K562 (cell line): Measurements from ENCODE around the gene MIDN. TPM values are rescaled to one million over a fixed set of nuclear protein-coding genes. Genes with fewer than 3 reads are reported as not detected.

Experiments
- BRD4 ChIP-seq: fragments of 200-600 bp; sonication (generic); IDR thresholded peaks from 2 replicates; pipeline ENCODE4 v1.6.1; 2017; ENCODE audit warnings: inconsistent platforms
- C11orf30 ChIP-seq: fragments of 450-650 bp; IDR thresholded peaks from 2 replicates; pipeline ENCODE4 v1.6.1; 2016; ENCODE audit warnings: low read depth, mild to moderate bottlenecking
- DNMT1 ChIP-seq: fragments of 450-650 bp; IDR thresholded peaks from 2 replicates; pipeline ENCODE4 v1.6.1; 2016; ENCODE audit warnings: antibody characterized with exemption, mild to moderate bottlenecking
- FOXO4 ChIP-seq: fragments of 450-650 bp; formaldehyde crosslinking; IDR thresholded peaks from 2 replicates; pipeline ENCODE4 v1.4.0; 2020; ENCODE audit warnings: mild to moderate bottlenecking, moderate library complexity
- FUS ChIP-seq: fragments of 200-400 bp; formaldehyde crosslinking; optimal IDR thresholded peaks from 2 replicates; pipeline ENCODE3; 2017; ENCODE audit warnings: low read depth, low read length
- GABPB1 ChIP-seq: sonication (generic); formaldehyde crosslinking; IDR thresholded peaks from 2 replicates; pipeline ENCODE4 v1.8.0; 2022; ENCODE audit warnings: mild to moderate bottlenecking, missing genetic modification reagents
- NR1H2 ChIP-seq: sonication (generic); formaldehyde crosslinking; IDR thresholded peaks from 2 replicates; pipeline ENCODE4 v1.4.0; 2020; ENCODE audit warnings: mild to moderate bottlenecking, missing genetic modification reagents
- NR3C1 ChIP-seq: sonication (generic); formaldehyde crosslinking; IDR thresholded peaks from 2 replicates; pipeline ENCODE4 v1.8.1; 2022; ENCODE audit warnings: missing genetic modification reagents
- NR4A1 ChIP-seq, 2 experiments: fragments of 250-450 bp in 1 of 2; fragments of 450-650 bp in 1 of 2; sonication (Bioruptor Pico) in 1 of 2; IDR thresholded peaks; 2 replicates each; pipeline versions ENCODE4 v1.4.0 to v1.6.1; 2016 to 2020; ENCODE audit warnings: mild to moderate bottlenecking in 2 of 2, missing compliant biosample characterization in 1 of 2, missing genetic modification characterization in 1 of 2, moderate library complexity in 1 of 2
- SLC30A9 ChIP-seq: fragments of 250-450 bp; sonication (Bioruptor Pico); IDR thresholded peaks from 2 replicates; pipeline ENCODE4 v1.8.0; 2022; ENCODE audit warnings: mild to moderate bottlenecking, moderate library complexity
- SPI1 ChIP-seq: IDR thresholded peaks from 2 replicates; pipeline ENCODE4 v1.6.1; 2011; ENCODE audit warnings: low read depth, low read length, control low read depth, borderline replicate concordance
- TAF15 ChIP-seq: fragments of 200-400 bp; formaldehyde crosslinking; IDR thresholded peaks from 2 replicates; pipeline ENCODE4 v1.6.1; 2017; ENCODE audit warnings: mild to moderate bottlenecking, low read depth, low read length, moderate library complexity
- TARDBP ChIP-seq: fragments of 450-650 bp; IDR thresholded peaks from 2 replicates; pipeline ENCODE4 v1.6.1; 2016
- TBL1XR1 ChIP-seq, 2 experiments: IDR thresholded peaks; 2 replicates each; pipeline ENCODE4 v1.6.1; 2012; ENCODE audit warnings: improper control_type of control experiment in 2 of 2, low read length in 2 of 2, mild to moderate bottlenecking in 1 of 2
- TCF7 ChIP-seq: sonication (generic); IDR thresholded peaks from 2 replicates; pipeline ENCODE4 v1.6.1; 2016; ENCODE audit warnings: antibody characterized with exemption, borderline replicate concordance
- TFAP4 ChIP-seq: sonication (generic); formaldehyde crosslinking; IDR thresholded peaks from 2 replicates; pipeline ENCODE4 v1.8.0; 2022; ENCODE audit warnings: missing genetic modification reagents, mild to moderate bottlenecking, moderate library complexity, borderline replicate concordance
- U2AF2 ChIP-seq: fragments of 200-400 bp; formaldehyde crosslinking; optimal IDR thresholded peaks from 2 replicates; pipeline ENCODE3; 2017; ENCODE audit warnings: low read depth, mild to moderate bottlenecking, low read length
- YY1 ChIP-seq, 3 experiments: IDR thresholded peaks; 2 replicates each; pipeline ENCODE4 v1.6.1; 2011; ENCODE audit warnings: low read length in 2 of 3, mild to moderate bottlenecking in 2 of 3, moderate library complexity in 2 of 3, borderline replicate concordance in 1 of 3, control low read depth in 1 of 3, low read depth in 1 of 3; ENCODE audit not compliant: insufficient read depth in 3 of 3, insufficient replicate concordance in 2 of 3, control insufficient read depth in 1 of 3, insufficient read length in 1 of 3; ENCODE audit errors: extremely low read depth in 1 of 3
- ZNF282 ChIP-seq: sonication (generic); formaldehyde crosslinking; IDR thresholded peaks from 2 replicates; pipeline ENCODE4 v1.8.1; 2023; ENCODE audit warnings: missing genetic modification reagents
- polyA plus RNA-seq, 8 experiments: library from polyadenylated mRNA; depleted of rRNA in 4 of 8; stranded (reverse) in 5 of 8; unstranded in 3 of 8; fragments of >200 nt; fragmentation: Nextera tagmentation in 2 of 8; fragmentation: Illumina TruSeq in 1 of 8; extraction: Ambion mirVana in 2 of 8; extraction: Trizol in 1 of 8; gene quantifications; 2 replicates each; pipeline versions ENCODE4 v1.2.1 to v1.2.3, GENCODE V29; 2011 to 2014; ENCODE audit warnings: inconsistent platforms in 1 of 8, missing spikeins in 1 of 8
- total RNA-seq, 7 experiments: library from RNA; depleted of rRNA in 6 of 7; stranded (reverse); fragments of >200 nt in 6 of 7; fragmentation: Illumina TruSeq in 2 of 7; extraction: Trizol in 2 of 7; gene quantifications; 2 replicates each; pipeline versions ENCODE4 v1.2.1 to v1.2.3, GENCODE V29; 2011 to 2021; ENCODE audit warnings: low replicate concordance in 1 of 7
- TF ChIP-seq, protein P1 (sequence below): fragments of 450-650 bp; IDR thresholded peaks from 2 replicates; pipeline ENCODE4 v1.6.1; 2016; ENCODE audit warnings: antibody characterized with exemption
- TF ChIP-seq, protein P2 (sequence below): sonication (generic); formaldehyde crosslinking; IDR thresholded peaks from 2 replicates; pipeline ENCODE4 v1.8.0; 2022; ENCODE audit warnings: missing genetic modification reagents, mild to moderate bottlenecking, borderline replicate concordance
- TF ChIP-seq, protein P3 (sequence below): conservative IDR thresholded peaks from 2 replicates; pipeline ENCODE4 v1.6.1; 2011; ENCODE audit warnings: low read depth, mild to moderate bottlenecking, low read length; ENCODE audit not compliant: control insufficient read depth

MIDN gene
- total and polyA plus RNA-seq, 9 of the 15 experiments (the other 6 are each of a cell fraction or from before 2014, with no cell fraction given): 0.17 to 120 (median 10.1) TPM

DNA sequence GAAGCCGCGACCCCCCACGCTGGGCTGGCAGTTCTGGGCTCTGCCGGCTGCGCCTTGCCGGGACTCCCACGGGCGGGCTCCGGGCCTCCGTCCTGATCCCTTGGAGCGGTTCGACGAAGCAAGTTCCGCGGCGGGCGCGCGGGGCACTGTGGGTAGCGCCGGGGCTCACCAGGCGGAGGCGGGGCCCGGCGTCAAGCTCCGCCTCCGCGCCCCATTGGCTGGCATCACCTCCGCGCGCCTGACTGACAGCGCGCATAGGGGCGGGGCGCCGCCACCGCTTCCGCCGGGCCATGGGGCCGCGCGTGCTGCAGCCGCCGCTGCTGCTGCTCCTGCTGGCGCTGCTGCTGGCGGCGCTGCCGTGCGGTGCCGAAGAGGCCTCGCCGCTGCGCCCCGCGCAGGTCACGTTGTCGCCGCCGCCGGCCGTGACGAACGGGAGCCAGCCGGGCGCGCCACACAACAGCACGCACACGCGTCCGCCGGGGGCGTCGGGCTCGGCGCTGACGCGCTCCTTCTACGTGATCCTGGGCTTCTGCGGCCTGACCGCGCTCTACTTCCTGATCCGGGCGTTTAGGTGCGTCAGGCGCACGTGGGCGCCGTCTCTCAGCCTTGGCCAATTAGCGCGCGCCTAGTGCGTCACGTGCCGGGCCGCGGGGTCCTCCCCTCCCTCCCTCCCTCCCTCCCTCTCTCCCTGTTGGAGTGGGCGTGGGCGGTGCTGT, 27.0 kb downstream of the MIDN start, which contains the start of gene FAM174C (continued):
- TF ChIP-seq, protein P1, sequence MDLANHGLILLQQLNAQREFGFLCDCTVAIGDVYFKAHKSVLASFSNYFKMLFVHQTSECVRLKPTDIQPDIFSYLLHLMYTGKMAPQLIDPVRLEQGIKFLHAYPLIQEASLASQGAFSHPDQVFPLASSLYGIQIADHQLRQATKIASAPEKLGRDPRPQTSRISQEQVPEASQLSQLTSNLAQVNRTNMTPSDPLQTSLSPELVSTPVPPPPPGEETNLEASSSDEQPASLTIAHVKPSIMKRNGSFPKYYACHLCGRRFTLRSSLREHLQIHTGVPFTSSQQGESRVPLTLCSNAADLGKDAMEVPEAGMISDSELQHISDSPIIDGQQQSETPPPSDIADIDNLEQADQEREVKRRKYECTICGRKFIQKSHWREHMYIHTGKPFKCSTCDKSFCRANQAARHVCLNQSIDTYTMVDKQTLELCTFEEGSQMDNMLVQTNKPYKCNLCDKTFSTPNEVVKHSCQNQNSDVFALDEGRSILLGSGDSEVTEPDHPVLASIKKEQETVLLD: no peak
- TF ChIP-seq TCF7 (no peak), NR3C1 (CRISPR knock-in tag) (peak; percentile 10; the same call in 1 of the 2 replicates), YY1 (IDR thresholded peaks at IDR 0.05; ENCODE audit: borderline replicate concordance in 1 of 3, control insufficient read depth in 1 of 3, extremely low read depth in 1 of 3, insufficient read depth in 3 of 3, insufficient read length in 1 of 3, insufficient replicate concordance in 2 of 3, low read depth in 1 of 3, low read length in 2 of 3) (peak in 1 of 3 experiments; percentile 38), TAF15 (no peak), U2AF2 (no peak), NR4A1 (CRISPR knock-in tag; IDR thresholded peaks at IDR 0.05) (no peak), NR4A1 (tag; IDR thresholded peaks at IDR 0.05) (no peak; the same call in 1 of the 2 replicates), FUS (no peak), ZNF282 (CRISPR knock-in tag) (0 out of 2 replicates have a peak, but pooled peaks have one; percentile 32), SPI1 (no peak), FOXO4 (no peak), TBL1XR1 (IDR thresholded peaks at IDR 0.05; ENCODE audit: low read length in 2 of 2) (no peak), DNMT1 (no peak; the same call in 1 of the 2 replicates), NR1H2 (no peak), C11orf30 (peak; percentile 57; the same call in 1 of the 2 replicates), TFAP4 (CRISPR knock-in tag) (no peak), GABPB1 (CRISPR knock-in tag) (peak; percentile 61; the same call in 1 of the 2 replicates), BRD4 (no peak), SLC30A9 (CRISPR knock-in tag) (no peak), TARDBP (0 out of 2 replicates have a peak, but pooled peaks have one; percentile 47)
- TF ChIP-seq, protein P2, sequence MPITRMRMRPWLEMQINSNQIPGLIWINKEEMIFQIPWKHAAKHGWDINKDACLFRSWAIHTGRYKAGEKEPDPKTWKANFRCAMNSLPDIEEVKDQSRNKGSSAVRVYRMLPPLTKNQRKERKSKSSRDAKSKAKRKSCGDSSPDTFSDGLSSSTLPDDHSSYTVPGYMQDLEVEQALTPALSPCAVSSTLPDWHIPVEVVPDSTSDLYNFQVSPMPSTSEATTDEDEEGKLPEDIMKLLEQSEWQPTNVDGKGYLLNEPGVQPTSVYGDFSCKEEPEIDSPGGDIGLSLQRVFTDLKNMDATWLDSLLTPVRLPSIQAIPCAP (CRISPR knock-in tag): no peak
- TF ChIP-seq, protein P3, sequence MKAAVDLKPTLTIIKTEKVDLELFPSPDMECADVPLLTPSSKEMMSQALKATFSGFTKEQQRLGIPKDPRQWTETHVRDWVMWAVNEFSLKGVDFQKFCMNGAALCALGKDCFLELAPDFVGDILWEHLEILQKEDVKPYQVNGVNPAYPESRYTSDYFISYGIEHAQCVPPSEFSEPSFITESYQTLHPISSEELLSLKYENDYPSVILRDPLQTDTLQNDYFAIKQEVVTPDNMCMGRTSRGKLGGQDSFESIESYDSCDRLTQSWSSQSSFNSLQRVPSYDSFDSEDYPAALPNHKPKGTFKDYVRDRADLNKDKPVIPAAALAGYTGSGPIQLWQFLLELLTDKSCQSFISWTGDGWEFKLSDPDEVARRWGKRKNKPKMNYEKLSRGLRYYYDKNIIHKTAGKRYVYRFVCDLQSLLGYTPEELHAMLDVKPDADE: peak; percentile 79; the same call in 1 of the 2 replicates
